Progenitor cell of endocrine pancreas (in vitro differentiated cells): ENCODE measurements around the gene FUNDC2. TPM values are rescaled to one million over a fixed set of nuclear protein-coding genes. Genes with fewer than 3 reads are reported as not detected.
A peak's percentile ranks its signal among the peaks of the same experiment; 100 is the strongest.

Experiments used
- DNase-seq: peaks from one replicate; pipeline ENCODE4 v3.0.0; 2021; ENCODE audit warnings: low spot score; ENCODE audit not compliant: unreplicated experiment
- H3K27ac Mint-ChIP-seq: 2 replicates; pipeline ENCODE4 v1.8.0; 2021; ENCODE audit warnings: mild to moderate bottlenecking, moderate library complexity, mixed read lengths
- H3K27me3 Mint-ChIP-seq: 2 replicates; pipeline ENCODE4 v1.8.0; 2021; ENCODE audit warnings: mixed read lengths
- H3K36me3 Mint-ChIP-seq: 2 replicates; pipeline ENCODE4 v1.8.0; 2022; ENCODE audit warnings: mixed read lengths; ENCODE audit not compliant: insufficient read depth
- H3K4me1 Mint-ChIP-seq: 2 replicates; pipeline ENCODE4 v1.8.0; 2021; ENCODE audit warnings: low read depth, mixed read lengths
- H3K4me3 Mint-ChIP-seq: 2 replicates; pipeline ENCODE4 v1.8.0; 2021; ENCODE audit warnings: low read depth, mild to moderate bottlenecking, moderate library complexity, mixed read lengths
- H3K9me3 Mint-ChIP-seq: 2 replicates; pipeline ENCODE4 v1.8.0; 2021; ENCODE audit warnings: low read depth, mixed read lengths
- CTCF ChIP-seq: fragments of 200-600 bp; sonication (generic); IDR thresholded peaks from one replicate; pipeline ENCODE4 v1.5.0; 2021; ENCODE audit warnings: antibody characterized with exemption, mild to moderate bottlenecking; ENCODE audit not compliant: unreplicated experiment
- total RNA-seq: library from RNA; stranded (reverse); gene quantifications from 2 replicates; pipeline ENCODE4 v1.2.1, GENCODE V29; 2021

The FUNDC2 gene
- total RNA-seq, 1 donor from 2014 or later, result 92.8 TPM

- Mint-ChIP-seq H3K4me3 (no peak overlapping the region), H3K9me3 (peaks cover 22% of the 10 kb centered on the region), H3K27ac (no peak overlapping the region), H3K27me3 (no peaks in the 10 kb centered on the region), H3K4me1 (no peaks in the 10 kb centered on the region), H3K36me3 (peaks cover 22% of the 10 kb centered on the region)
- TF ChIP-seq CTCF, result peak; percentile 68
- DNase-seq, result no peak
These were observed 67.9 kb downstream of the FUNDC2 start for GRCh38 chrX:155094468-155095061.

GRCh38 chrX:155105919-155106318 lies 79.3 kb downstream of the FUNDC2 start:
- H3K36me3 Mint-ChIP-seq, result peaks cover 8% of the 10 kb centered on the region
- H3K9me3 Mint-ChIP-seq, result peaks cover 11% of the 10 kb centered on the region
- H3K27ac Mint-ChIP-seq, result no peak overlapping the region
- no peak for TF ChIP-seq CTCF
- no peak for DNase-seq
- no peaks in the 10 kb centered on the region for H3K27me3 Mint-ChIP-seq
- peaks cover 2% of the 10 kb centered on the region for H3K4me1 Mint-ChIP-seq
- no peak overlapping the region for H3K4me3 Mint-ChIP-seq

GRCh38 chrX:155108427-155108826 lies 81.8 kb downstream of the FUNDC2 start:
- Mint-ChIP-seq H3K27me3 (no peaks in the 10 kb centered on the region), H3K9me3 (peaks cover 23% of the 10 kb centered on the region), H3K27ac (no peak overlapping the region), H3K4me3 (no peak overlapping the region), H3K4me1 (no peaks in the 10 kb centered on the region), H3K36me3 (peaks cover 21% of the 10 kb centered on the region)
- TF ChIP-seq CTCF, result no peak
- DNase-seq, result no peak

Other genes starting within 250 kb of the FUNDC2 start
- gene MPP1, start 221.4 kb upstream of the FUNDC2 start, total RNA-seq, result 4.9 and 6.3 TPM in 2 replicates
- not detected in 2 replicates for gene SMIM9, start 192.2 kb upstream of the FUNDC2 start, total RNA-seq
- 18.6 and 18.8 TPM in 2 replicates for gene F8A1, start 140.5 kb upstream of the FUNDC2 start, total RNA-seq
- 2.7 and 3.4 TPM in 2 replicates for gene F8, start 4.1 kb upstream of the FUNDC2 start, total RNA-seq
- 3.4 and 4.3 TPM in 2 replicates for gene CMC4, start 44.3 kb downstream of the FUNDC2 start, total RNA-seq
- 13.0 and 15.4 TPM in 2 replicates for gene MTCP1, start 44.3 kb downstream of the FUNDC2 start, total RNA-seq
- gene BRCC3, start 44.7 kb downstream of the FUNDC2 start, total RNA-seq, result 31.4 and 35.6 TPM in 2 replicates
- gene VBP1, start 189.6 kb downstream of the FUNDC2 start, total RNA-seq, result 50.8 and 55.0 TPM in 2 replicates
- 4.6 and 4.8 TPM in 2 replicates for gene RAB39B, start 237.6 kb downstream of the FUNDC2 start, total RNA-seq